Thoracic aorta (tissue), 2 donors: Measurements from ENCODE around the gene JPH3. TPM values are rescaled to one million over a fixed set of nuclear protein-coding genes. Genes with fewer than 3 reads are reported as not detected.

Experiments
- ATAC-seq: fragments of 150-250 bp; one replicate; pipeline ENCODE4 v1.8.0; 2017; ENCODE audit warnings: low read depth; ENCODE audit not compliant: insufficient number of reproducible peaks, low FRiP score
- DNase-seq: peaks from one replicate; pipeline ENCODE4 v3.0.0-alpha.2; 2020; ENCODE audit warnings: low spot score
- H3K27ac ChIP-seq, 2 donors: fragments of 200-600 bp; sonication (generic); 1 replicate in 1 of 2; 2 replicates in 1 of 2; pipeline ENCODE4 v1.5.1; 2016; ENCODE audit warnings: mild to moderate bottlenecking in 2 of 2, moderate library complexity in 2 of 2
- H3K27me3 ChIP-seq: fragments of 200-600 bp; sonication (generic); replicated peaks from 2 replicates; pipeline ENCODE4 v1.6.0; 2016; ENCODE audit warnings: mild to moderate bottlenecking; ENCODE audit not compliant: insufficient read depth
- H3K36me3 ChIP-seq: fragments of 200-600 bp; sonication (generic); one replicate; pipeline ENCODE4 v1.5.1; 2016
- H3K4me1 ChIP-seq, 2 donors: fragments of 200-600 bp; sonication (generic); 1 replicate in 1 of 2; 2 replicates in 1 of 2; pipeline versions ENCODE4 v1.5.1 to v1.6.0; 2016; ENCODE audit warnings: low read depth in 2 of 2, mild to moderate bottlenecking in 1 of 2; ENCODE audit not compliant: control insufficient read depth in 1 of 2
- H3K4me3 ChIP-seq: fragments of 200-600 bp; sonication (generic); 2 replicates; pipeline ENCODE4 v1.5.1; 2016; ENCODE audit warnings: mild to moderate bottlenecking
- H3K9me3 ChIP-seq: fragments of 200-600 bp; sonication (generic); 2 replicates; pipeline ENCODE4 v1.5.1; 2016
- CTCF ChIP-seq: fragments of 200-600 bp; sonication (generic); IDR thresholded peaks from one replicate; pipeline ENCODE4 v1.5.1; 2019; ENCODE audit warnings: antibody characterized with exemption
- total RNA-seq, 2 donors: library from RNA; depleted of rRNA; stranded (reverse); fragments of >200 nt; gene quantifications; one replicate each; pipeline versions ENCODE4 v1.1.0 to v1.2.3, GENCODE V29; 2016

The JPH3 gene
- total RNA-seq, 2 donors from 2014 or later: not detected

DNA sequence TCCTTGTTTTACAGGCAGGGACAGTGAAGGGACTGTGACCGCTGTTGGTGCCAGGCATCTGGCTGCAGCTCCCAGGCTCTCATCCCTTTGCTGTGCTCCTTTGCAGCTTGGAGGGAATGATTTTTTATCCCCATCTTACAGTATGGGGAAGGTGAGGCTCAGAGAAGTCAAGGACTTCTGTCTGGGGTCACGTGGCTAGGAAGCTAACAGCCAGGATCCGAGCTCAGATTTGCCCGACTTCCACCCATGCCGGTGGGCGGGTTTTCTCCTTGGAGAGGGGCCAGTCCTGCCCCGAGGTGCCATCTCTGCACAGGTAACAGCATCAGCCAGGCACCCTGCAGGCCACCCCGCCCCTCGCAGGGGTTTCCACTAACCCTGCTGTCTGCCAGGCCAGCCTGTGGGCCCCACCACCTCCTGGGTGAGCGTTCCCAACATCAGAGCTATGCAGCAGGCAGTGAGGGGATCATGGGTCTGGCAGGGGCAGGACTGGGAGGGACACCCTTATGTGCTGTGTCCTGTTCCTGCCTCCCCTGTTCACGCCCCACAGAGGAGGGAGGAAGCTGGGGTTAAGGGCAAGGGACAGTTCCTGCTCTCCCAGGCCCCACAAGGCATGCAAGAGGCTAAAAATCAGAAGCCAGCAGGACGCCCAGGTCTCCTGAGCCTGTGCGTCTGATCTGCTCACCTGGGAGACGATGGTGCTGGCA is 25.4 kb downstream of the JPH3 start:
- no peaks in the 10 kb centered on the region for H3K9me3 ChIP-seq
- no peaks in the 10 kb centered on the region for H3K36me3 ChIP-seq
- no peak for TF ChIP-seq CTCF
- H3K4me3 ChIP-seq: no peak overlapping the region
- no peak overlapping the region for H3K27ac ChIP-seq
- no peaks in the 10 kb centered on the region for H3K27me3 ChIP-seq
- ATAC-seq (no peak), DNase-seq (no peak)
- H3K4me1 ChIP-seq: no peaks in the 10 kb centered on the region

DNA sequence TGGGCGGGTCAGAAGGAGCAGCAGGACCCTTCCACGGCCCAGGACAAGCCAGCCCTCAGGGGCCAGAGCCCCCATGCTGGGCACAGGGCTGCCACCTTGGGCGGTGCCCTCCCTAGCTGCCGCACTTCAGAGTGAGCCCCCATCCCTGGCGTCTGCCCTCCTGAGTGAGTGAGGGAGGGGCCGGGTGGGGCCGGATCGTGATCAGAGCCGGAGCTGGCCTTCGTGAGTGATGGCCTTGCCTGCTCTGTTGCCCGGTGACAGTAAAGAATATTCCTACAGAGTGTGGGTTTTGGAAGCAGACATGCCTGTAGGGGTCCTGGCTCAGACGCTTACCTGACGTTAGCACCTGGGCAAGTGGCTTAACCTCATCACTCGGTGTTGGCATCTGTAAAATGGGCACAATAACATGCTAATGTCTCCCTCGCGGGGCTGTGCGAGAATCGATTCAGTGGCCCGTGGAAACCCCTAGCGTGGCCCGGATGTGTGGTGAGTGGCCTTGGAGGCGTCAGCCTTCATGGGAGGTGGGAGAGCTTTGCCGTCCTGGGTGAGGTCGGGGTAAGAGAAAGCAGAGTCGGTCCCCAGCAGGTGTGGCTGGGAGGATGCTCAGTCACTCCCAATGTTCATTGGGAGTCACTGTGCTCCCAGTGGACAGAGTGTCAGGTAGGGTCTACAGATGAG is 26.1 kb downstream of the JPH3 start:
- H3K36me3 ChIP-seq: no peaks in the 10 kb centered on the region
- no peaks in the 10 kb centered on the region for H3K9me3 ChIP-seq
- H3K4me1 ChIP-seq: no peaks in the 10 kb centered on the region
- H3K4me3 ChIP-seq: no peak overlapping the region
- DNase-seq (no peak), ATAC-seq (no peak)
- H3K27ac ChIP-seq: no peak overlapping the region
- TF ChIP-seq CTCF: no peak
- H3K27me3 ChIP-seq: no peaks in the 10 kb centered on the region

- Histone ChIP-seq H3K4me1 (no peaks in the 10 kb centered on the region), H3K9me3 (no peaks in the 10 kb centered on the region), H3K27ac (no peak overlapping the region), H3K27me3 (no peaks in the 10 kb centered on the region), H3K36me3 (no peaks in the 10 kb centered on the region), H3K4me3 (no peak overlapping the region)
- DNase-seq (no peak), ATAC-seq (no peak)
- no peak for TF ChIP-seq CTCF
Observed at GRCh38 chr16:87628940-87629339, 26.6 kb downstream of the JPH3 start.

- Histone ChIP-seq H3K36me3 (no peaks in the 10 kb centered on the region), H3K9me3 (no peaks in the 10 kb centered on the region), H3K4me3 (no peak overlapping the region), H3K4me1 (peaks cover 3 to 10% of the 10 kb centered on the region in 2 donors), H3K27me3 (no peaks in the 10 kb centered on the region), H3K27ac (no peak overlapping the region)
- no peak for TF ChIP-seq CTCF
- DNase-seq: no peak
- no peak for ATAC-seq
Observed at GRCh38 chr16:87631067-87631466, 28.8 kb downstream of the JPH3 start.

DNA sequence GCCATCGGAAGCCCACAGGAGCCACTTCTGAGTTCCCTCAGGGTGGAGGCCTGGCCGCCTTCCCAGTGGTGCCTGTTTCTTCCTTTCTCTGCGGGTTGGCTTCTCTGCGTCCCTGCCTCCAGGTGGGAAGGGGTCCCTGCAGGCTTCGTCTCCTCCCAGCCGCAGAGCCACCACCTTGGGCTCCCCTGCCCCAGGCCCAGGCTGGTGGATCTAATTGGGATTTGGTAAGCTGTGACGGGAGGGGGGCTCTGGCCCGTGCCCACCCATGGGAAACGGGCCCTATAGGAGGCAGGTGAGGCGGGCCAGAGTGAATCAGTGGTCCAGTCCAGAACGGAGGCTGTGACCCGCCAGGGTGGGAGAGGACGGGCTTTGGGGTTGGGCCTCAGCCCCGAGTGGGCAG is 32.1 kb downstream of the JPH3 start:
- H3K9me3 ChIP-seq: no peaks in the 10 kb centered on the region
- TF ChIP-seq CTCF: no peak
- no peaks in the 10 kb centered on the region for H3K36me3 ChIP-seq
- H3K4me3 ChIP-seq: no peak overlapping the region
- DNase-seq: no peak
- peaks cover 3 to 11% of the 10 kb centered on the region in 2 donors for H3K4me1 ChIP-seq
- no peak overlapping the region for H3K27ac ChIP-seq
- no peaks in the 10 kb centered on the region for H3K27me3 ChIP-seq
- no peak for ATAC-seq
